Panc1 (cell line): Measurements from ENCODE around the gene TMEM8B. TPM values are rescaled to one million over a fixed set of nuclear protein-coding genes. Genes with fewer than 3 reads are reported as not detected.
A peak's percentile ranks its signal among the peaks of the same experiment; 100 is the strongest.

Experiments used
- ATAC-seq: fragments of 200-7000 bp; cut with Tn5 transposase; 2 replicates; pipeline ENCODE4 v1.9.1; 2020; ENCODE audit warnings: mild to moderate bottlenecking, moderate library complexity
- BruUV-seq: library from RNA; stranded (reverse); fragments of 400-500 nt; replicated peaks from 2 replicates; lab custom pipeline; 2021; lab: Mats Ljungman, UMichigan
- CTCF ChIA-PET: fragments of 300-600 bp; sonication (Branson Sonifier 250); formaldehyde crosslinking; loops from one replicate; lab custom pipeline; 2022; ENCODE audit warnings: antibody characterized with exemption; lab: Charles Lee
- POLR2A ChIA-PET: fragments of 300-600 bp; sonication (Branson Sonifier 250); formaldehyde crosslinking; loops from one replicate; lab custom pipeline; 2022; ENCODE audit warnings: antibody characterized with exemption; lab: Charles Lee
- DNase-seq: peaks from one replicate; pipeline ENCODE4 v3.0.0-alpha.2; 2010; ENCODE audit warnings: low read depth, low spot score
- H3K27ac ChIP-seq: 2 replicates; pipeline ENCODE4 v1.5.1; 2011; ENCODE audit warnings: mild to moderate bottlenecking, low read length, inconsistent platforms
- H3K27me3 ChIP-seq: fragments of 200-500 bp; sonication (Bioruptor generic); 2 replicates; pipeline ENCODE4 v1.6.0; 2014; ENCODE audit warnings: low read length, inconsistent platforms; ENCODE audit not compliant: control insufficient read depth, insufficient read depth
- H3K36me3 ChIP-seq: fragments of 200-500 bp; sonication (Bioruptor generic); 2 replicates; pipeline ENCODE4 v1.5.1; 2014; ENCODE audit warnings: inconsistent platforms, mild to moderate bottlenecking, low read length, moderate library complexity; ENCODE audit not compliant: control insufficient read depth, insufficient read depth
- H3K4me1 ChIP-seq: 2 replicates; pipeline ENCODE4 v1.5.1; 2011; ENCODE audit warnings: inconsistent platforms, mild to moderate bottlenecking, low read length, moderate library complexity; ENCODE audit not compliant: control insufficient read depth, insufficient read depth
- H3K4me3 ChIP-seq, 2 experiments: 2 replicates each; pipeline ENCODE4 v1.5.1; 2011 to 2012; ENCODE audit warnings: low read depth in 2 of 2, low read length in 2 of 2, mild to moderate bottlenecking in 2 of 2, inconsistent platforms in 1 of 2, moderate library complexity in 1 of 2
- H3K9me3 ChIP-seq: fragments of 200-500 bp; sonication (Bioruptor generic); 2 replicates; pipeline ENCODE4 v1.5.1; 2014; ENCODE audit warnings: low read depth, mild to moderate bottlenecking, inconsistent platforms, low read length, moderate library complexity; ENCODE audit not compliant: control insufficient read depth, insufficient read depth
- POLR2AphosphoS5 ChIP-seq: IDR thresholded peaks from 2 replicates; pipeline ENCODE4 v1.6.1; 2012; ENCODE audit warnings: mild to moderate bottlenecking, low read depth, low read length, moderate library complexity
- SIN3A ChIP-seq: IDR thresholded peaks from 2 replicates; pipeline ENCODE4 v1.6.1; 2012; ENCODE audit warnings: low read depth, mild to moderate bottlenecking, low read length, moderate library complexity, borderline replicate concordance; ENCODE audit not compliant: insufficient read depth
- TCF7L2 ChIP-seq: IDR thresholded peaks from 2 replicates; pipeline ENCODE4 v1.6.1; 2011; ENCODE audit warnings: mild to moderate bottlenecking, low read depth, low read length, inconsistent platforms
- in situ Hi-C: cut with HindIII; loops from 2 replicates; pipeline ENCODE4 v1.10.0; 2016; ENCODE audit warnings: low sequenced_read_pairs, low pct_unique_long_range_greater_than_20kb
- intact Hi-C: fragments of 100-400 bp; cut with micrococcal nuclease; formaldehyde crosslinking; loops from one replicate; pipeline ENCODE4 v1.10.0; 2022; ENCODE audit not compliant: unreplicated experiment
- total RNA-seq: library from RNA; stranded (reverse); gene quantifications from one replicate; pipeline ENCODE4 v1.2.1, GENCODE V29; 2021; ENCODE audit not compliant: unreplicated experiment
- TF ChIP-seq, protein P1 (sequence below): fragments of 450-650 bp; IDR thresholded peaks from 2 replicates; pipeline ENCODE4 v1.5.1; 2017; ENCODE audit warnings: mild to moderate bottlenecking
- TF ChIP-seq, protein P2 (sequence below), 2 experiments: IDR thresholded peaks; 2 replicates each; pipeline ENCODE4 v1.6.1; 2011 to 2012; ENCODE audit warnings: low read depth in 2 of 2, control low read depth in 1 of 2, low read length in 1 of 2, mild to moderate bottlenecking in 1 of 2, moderate library complexity in 1 of 2; ENCODE audit not compliant: insufficient read depth in 1 of 2

Gene TMEM8B
- total RNA-seq, 1 experiment from 2014 or later, result 7.9 TPM

DNA sequence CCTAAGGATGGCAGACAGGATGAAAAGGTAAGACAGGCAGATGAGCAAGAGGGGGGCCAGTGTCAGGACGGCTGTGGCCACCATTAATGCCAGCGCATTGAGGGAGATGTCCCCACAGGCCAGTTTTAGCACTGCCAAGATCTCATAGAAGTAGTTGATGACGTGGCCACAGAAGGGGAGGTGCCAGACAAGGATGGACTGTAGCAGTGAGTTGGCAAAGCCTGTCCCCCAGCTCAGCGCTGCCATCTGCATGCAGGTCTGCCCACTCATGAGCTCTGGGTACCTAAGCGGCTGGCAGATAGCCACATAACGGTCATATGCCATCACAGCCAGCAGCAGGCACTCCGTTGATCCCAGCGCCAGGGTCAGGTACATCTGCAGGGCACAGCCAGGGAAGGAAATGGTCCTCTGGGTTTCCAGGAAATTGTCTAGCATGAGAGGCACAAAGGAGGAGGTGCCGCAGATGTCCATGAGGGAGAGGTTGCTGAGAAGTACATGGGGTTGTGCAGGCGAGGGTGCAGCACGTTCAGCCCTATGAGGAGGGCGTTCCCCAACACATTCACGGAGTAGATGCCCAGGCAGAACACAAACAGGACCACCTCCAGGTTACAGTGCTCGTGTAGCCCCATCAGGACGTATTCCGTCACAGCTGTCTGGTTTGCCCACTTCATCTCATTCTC lies 30.4 kb downstream of the TMEM8B start:
- DNase-seq, result no peak
- peak; percentile 37 for ATAC-seq
- H3K9me3 ChIP-seq, result no peaks in the 10 kb centered on the region
- H3K36me3 ChIP-seq, result no peaks in the 10 kb centered on the region
- H3K4me3 ChIP-seq, result no peak overlapping the region
- H3K27ac ChIP-seq, result no peak overlapping the region
- no peaks in the 10 kb centered on the region for H3K4me1 ChIP-seq
- in situ Hi-C loops, result no loop called here
- POLR2A ChIA-PET, result no interaction called here
- 0 out of 2 replicates have a peak, but pooled peaks cover 6% of the 10 kb centered on the region for H3K27me3 ChIP-seq
- no TSS peak for BruUV-seq
- no peak for TF ChIP-seq SIN3A
- TF ChIP-seq TCF7L2, result no peak
- TF ChIP-seq, protein P1, sequence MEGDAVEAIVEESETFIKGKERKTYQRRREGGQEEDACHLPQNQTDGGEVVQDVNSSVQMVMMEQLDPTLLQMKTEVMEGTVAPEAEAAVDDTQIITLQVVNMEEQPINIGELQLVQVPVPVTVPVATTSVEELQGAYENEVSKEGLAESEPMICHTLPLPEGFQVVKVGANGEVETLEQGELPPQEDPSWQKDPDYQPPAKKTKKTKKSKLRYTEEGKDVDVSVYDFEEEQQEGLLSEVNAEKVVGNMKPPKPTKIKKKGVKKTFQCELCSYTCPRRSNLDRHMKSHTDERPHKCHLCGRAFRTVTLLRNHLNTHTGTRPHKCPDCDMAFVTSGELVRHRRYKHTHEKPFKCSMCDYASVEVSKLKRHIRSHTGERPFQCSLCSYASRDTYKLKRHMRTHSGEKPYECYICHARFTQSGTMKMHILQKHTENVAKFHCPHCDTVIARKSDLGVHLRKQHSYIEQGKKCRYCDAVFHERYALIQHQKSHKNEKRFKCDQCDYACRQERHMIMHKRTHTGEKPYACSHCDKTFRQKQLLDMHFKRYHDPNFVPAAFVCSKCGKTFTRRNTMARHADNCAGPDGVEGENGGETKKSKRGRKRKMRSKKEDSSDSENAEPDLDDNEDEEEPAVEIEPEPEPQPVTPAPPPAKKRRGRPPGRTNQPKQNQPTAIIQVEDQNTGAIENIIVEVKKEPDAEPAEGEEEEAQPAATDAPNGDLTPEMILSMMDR, result no peak
- TF ChIP-seq, protein P2, sequence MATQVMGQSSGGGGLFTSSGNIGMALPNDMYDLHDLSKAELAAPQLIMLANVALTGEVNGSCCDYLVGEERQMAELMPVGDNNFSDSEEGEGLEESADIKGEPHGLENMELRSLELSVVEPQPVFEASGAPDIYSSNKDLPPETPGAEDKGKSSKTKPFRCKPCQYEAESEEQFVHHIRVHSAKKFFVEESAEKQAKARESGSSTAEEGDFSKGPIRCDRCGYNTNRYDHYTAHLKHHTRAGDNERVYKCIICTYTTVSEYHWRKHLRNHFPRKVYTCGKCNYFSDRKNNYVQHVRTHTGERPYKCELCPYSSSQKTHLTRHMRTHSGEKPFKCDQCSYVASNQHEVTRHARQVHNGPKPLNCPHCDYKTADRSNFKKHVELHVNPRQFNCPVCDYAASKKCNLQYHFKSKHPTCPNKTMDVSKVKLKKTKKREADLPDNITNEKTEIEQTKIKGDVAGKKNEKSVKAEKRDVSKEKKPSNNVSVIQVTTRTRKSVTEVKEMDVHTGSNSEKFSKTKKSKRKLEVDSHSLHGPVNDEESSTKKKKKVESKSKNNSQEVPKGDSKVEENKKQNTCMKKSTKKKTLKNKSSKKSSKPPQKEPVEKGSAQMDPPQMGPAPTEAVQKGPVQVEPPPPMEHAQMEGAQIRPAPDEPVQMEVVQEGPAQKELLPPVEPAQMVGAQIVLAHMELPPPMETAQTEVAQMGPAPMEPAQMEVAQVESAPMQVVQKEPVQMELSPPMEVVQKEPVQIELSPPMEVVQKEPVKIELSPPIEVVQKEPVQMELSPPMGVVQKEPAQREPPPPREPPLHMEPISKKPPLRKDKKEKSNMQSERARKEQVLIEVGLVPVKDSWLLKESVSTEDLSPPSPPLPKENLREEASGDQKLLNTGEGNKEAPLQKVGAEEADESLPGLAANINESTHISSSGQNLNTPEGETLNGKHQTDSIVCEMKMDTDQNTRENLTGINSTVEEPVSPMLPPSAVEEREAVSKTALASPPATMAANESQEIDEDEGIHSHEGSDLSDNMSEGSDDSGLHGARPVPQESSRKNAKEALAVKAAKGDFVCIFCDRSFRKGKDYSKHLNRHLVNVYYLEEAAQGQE (IDR thresholded peaks at IDR 0.05; ENCODE audit: insufficient read depth in 1 of 2, low read depth in 2 of 2, low read length in 1 of 2), result no peak
- no peak for TF ChIP-seq POLR2AphosphoS5
- CTCF ChIA-PET, result no interaction called here
- intact Hi-C loops, result no loop called here

DNA sequence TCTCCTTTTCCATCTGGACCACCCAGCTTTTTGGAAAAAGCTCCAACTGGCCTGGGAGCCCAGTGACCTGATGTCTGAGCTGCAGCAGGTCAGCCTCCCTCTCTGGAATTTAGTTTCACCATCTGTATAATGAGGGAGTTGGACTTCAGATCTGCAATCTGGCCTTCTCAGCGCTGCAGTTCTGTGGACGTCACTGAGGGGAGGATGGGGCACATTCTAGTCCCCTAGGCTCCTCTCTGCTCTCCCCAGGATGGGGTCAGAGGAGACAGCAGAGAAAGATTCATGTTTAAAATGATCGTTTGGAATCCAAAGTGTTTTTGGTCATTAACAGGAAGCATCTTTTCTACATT lies 30.9 kb downstream of the TMEM8B start:
- TF ChIP-seq TCF7L2 (no peak), SIN3A (no peak), POLR2AphosphoS5 (no peak)
- TF ChIP-seq, protein P1, result no peak
- no TSS peak for BruUV-seq
- H3K9me3 ChIP-seq, result no peaks in the 10 kb centered on the region
- H3K4me1 ChIP-seq, result no peaks in the 10 kb centered on the region
- 0 out of 2 replicates have a peak, but pooled peaks cover 4% of the 10 kb centered on the region for H3K27me3 ChIP-seq
- no peaks in the 10 kb centered on the region for H3K36me3 ChIP-seq
- H3K27ac ChIP-seq, result no peak overlapping the region
- CTCF ChIA-PET, result no interaction called here
- DNase-seq, result no peak
- H3K4me3 ChIP-seq, result no peak overlapping the region
- POLR2A ChIA-PET, result no interaction called here
- in situ Hi-C loops, result no loop called here
- intact Hi-C loops, result no loop called here
- no peak for ATAC-seq
